Liver (tissue), 9 donors: ENCODE data around the gene NPIPA5. TPM values are rescaled to one million over a fixed set of nuclear protein-coding genes. Genes with fewer than 3 reads are reported as not detected.
"Not testable (repeated sequence)": the region's sequence is repeated elsewhere in the genome, so short reads cannot be mapped to it uniquely, and the experiment has no call there.

Experiments
- DNase-seq: peaks from one replicate; pipeline ENCODE4 v3.0.0-alpha.2; 2017; ENCODE audit warnings: low spot score
- H3K27ac ChIP-seq, 2 donors: one replicate each; pipeline ENCODE4 v1.7.0; 2013; ENCODE audit warnings: inconsistent platforms in 2 of 2, low read length in 2 of 2, control low read depth in 1 of 2, low read depth in 1 of 2, mild to moderate bottlenecking in 1 of 2
- H3K27me3 ChIP-seq, 4 donors: one replicate each; pipeline versions ENCODE4 v1.6.1 to v1.7.0; 2013; ENCODE audit warnings: low read length in 3 of 4, inconsistent platforms in 1 of 4, mild to moderate bottlenecking in 1 of 4, moderate library complexity in 1 of 4; ENCODE audit not compliant: control insufficient read depth in 4 of 4, insufficient read depth in 4 of 4
- H3K36me3 ChIP-seq, 4 donors: one replicate each; pipeline versions ENCODE4 v1.6.1 to v1.7.0; 2013; ENCODE audit warnings: low read length in 3 of 4, mild to moderate bottlenecking in 3 of 4, low read depth in 1 of 4, moderate library complexity in 1 of 4; ENCODE audit not compliant: control insufficient read depth in 4 of 4, insufficient read depth in 3 of 4
- H3K4me1 ChIP-seq, 4 donors: one replicate each; pipeline versions ENCODE4 v1.6.1 to v1.7.0; 2013; ENCODE audit warnings: low read length in 3 of 4, mild to moderate bottlenecking in 3 of 4, moderate library complexity in 1 of 4; ENCODE audit not compliant: control insufficient read depth in 4 of 4, insufficient read depth in 4 of 4
- H3K4me3 ChIP-seq, 3 donors: one replicate each; pipeline versions ENCODE4 v1.6.1 to v1.7.0; 2013; ENCODE audit warnings: low read length in 3 of 3, control low read depth in 1 of 3, low read depth in 1 of 3, mild to moderate bottlenecking in 1 of 3
- H3K9ac ChIP-seq, 2 donors: one replicate each; pipeline ENCODE4 v1.7.0; 2013; ENCODE audit warnings: low read length in 2 of 2, mild to moderate bottlenecking in 2 of 2, moderate library complexity in 2 of 2, control low read depth in 1 of 2, low read depth in 1 of 2
- H3K9me3 ChIP-seq, 4 donors: one replicate each; pipeline versions ENCODE4 v1.6.1 to v1.7.0; 2013; ENCODE audit warnings: low read length in 3 of 4; ENCODE audit not compliant: control insufficient read depth in 4 of 4
- WGBS: extraction: QIAGEN DNeasy Blood & Tissue Kit; methylation state at CpG from one replicate; pipeline ENCODE4 v1.1.7; 2013; 5-methylcytosine and 5-hydroxymethylcytosine counted together
- polyA plus RNA-seq, 2 donors: library from polyadenylated mRNA; stranded (reverse) in 1 of 2; unstranded in 1 of 2; fragments of 200-250 nt in 1 of 2; fragments of >200 nt in 1 of 2; fragmentation: Nextera tagmentation in 1 of 2; extraction: Ambion mirVana in 1 of 2; gene quantifications; one replicate each; pipeline versions ENCODE4 v1.2.1 to v1.2.3, GENCODE V29; 2013 to 2015
- total RNA-seq, 2 donors: library from RNA; depleted of rRNA; stranded (reverse); fragments of >200 nt; gene quantifications; one replicate each; pipeline ENCODE4 v1.2.3, GENCODE V29; 2014
- donor health status: healthy.
- donor health status: healthy.
- donor health status: healthy.
- donor health status: healthy.
- donor health status: healthy.

The NPIPA5 gene
- total and polyA plus RNA-seq, 4 donors: 1.0 to 5.1 (median 1.8) TPM; not detected in 1

DNA sequence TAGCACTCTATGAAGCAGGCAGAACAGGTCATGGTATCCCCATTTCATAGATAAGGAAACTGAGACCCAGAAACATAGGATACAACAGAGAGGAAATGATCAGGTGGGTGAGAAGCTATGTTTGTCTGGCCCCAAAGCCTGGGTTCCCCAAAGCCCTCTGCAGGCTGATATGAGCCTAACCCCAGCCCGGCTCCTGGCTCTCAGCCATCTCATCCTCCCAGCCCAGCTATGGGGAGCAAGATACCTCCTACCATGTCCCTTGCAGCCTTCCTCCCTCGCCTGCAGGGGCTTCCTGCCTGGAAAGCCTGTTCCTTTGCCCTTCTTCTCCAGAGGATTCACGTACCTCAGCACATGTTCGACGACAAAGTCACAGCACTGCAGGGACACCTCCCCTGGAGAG lies 26.3 kb downstream of the NPIPA5 start:
- H3K4me3 ChIP-seq, H3K4me1 ChIP-seq, H3K27me3 ChIP-seq, H3K9ac ChIP-seq, H3K9me3 ChIP-seq, H3K27ac ChIP-seq, H3K36me3 ChIP-seq, DNase-seq: not testable (repeated sequence)
- WGBS: no CpG with 5 or more reads among the region's 5 CpGs

DNA sequence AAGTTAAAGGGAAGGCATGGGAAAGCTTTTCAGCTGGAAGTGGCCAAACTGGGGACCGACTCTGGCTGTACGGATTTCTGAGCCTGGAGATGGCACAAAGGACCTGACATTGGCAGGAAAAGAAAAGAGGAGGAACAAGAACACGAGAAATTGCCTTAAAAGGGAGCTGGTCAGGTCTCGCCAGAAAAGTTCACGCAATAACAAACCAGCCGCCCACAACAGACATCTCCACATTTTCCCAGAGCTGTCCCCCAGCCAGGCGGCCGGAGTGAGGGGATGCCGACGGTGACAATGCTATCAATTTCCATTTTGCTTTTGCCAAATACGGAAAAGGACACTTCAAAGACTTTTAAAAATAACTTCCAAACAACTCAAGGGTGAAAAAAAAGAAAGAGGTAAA lies 26.8 kb downstream of the NPIPA5 start:
- H3K36me3 ChIP-seq, H3K9me3 ChIP-seq, H3K27me3 ChIP-seq, H3K27ac ChIP-seq, H3K4me1 ChIP-seq, H3K4me3 ChIP-seq, DNase-seq, H3K9ac ChIP-seq: not testable (repeated sequence)
- no CpG with 5 or more reads among the region's 11 CpGs for WGBS

DNA sequence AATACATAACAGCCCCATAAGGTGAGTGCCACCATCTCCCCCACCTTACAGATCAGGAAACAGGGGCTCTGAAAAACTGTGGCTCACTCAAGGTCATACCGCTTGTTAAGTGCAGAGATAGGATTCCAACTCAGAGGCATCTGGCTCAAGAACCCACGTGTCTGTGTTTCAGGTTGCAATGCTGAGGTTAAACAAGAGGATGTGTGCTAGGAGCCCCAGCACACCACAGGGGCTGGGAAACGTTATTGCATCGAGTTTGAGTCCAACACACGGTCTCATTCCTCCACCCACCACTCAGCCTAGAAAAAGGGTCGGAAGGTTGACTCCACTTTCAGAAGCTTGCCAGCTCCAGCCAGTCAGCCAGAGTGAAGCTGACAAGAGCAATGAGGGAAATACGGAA lies 29.4 kb downstream of the NPIPA5 start:
- H3K9ac ChIP-seq: not testable (repeated sequence)

DNA sequence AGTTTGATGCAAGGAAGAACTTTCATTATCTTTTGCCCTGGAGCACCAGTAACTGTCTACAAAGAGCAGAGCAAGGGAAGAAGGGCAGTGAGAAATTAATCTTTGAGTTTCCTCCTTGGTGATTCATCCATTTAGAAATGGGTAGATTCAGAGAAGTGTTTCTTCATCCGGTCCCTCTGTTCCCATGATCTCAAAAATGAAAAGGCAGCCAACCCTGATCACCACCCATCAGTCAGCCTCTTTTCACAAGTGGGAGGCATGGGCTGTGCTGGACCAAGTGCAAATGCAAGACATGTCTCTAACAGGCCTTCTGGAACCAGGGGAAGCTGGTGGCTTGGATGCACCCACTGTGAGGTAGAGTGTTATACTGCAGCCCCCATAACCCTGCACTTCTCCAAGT lies 35.8 kb downstream of the NPIPA5 start:
- H3K27ac ChIP-seq, H3K27me3 ChIP-seq, H3K4me1 ChIP-seq, DNase-seq, H3K9me3 ChIP-seq, H3K36me3 ChIP-seq, H3K4me3 ChIP-seq, H3K9ac ChIP-seq: not testable (repeated sequence)
- WGBS: no CpG with 5 or more reads among the region's 1 CpG

More for the DNA sequence above, 29.4 kb downstream of the NPIPA5 start:
- not testable (repeated sequence) for H3K9me3 ChIP-seq, H3K4me3 ChIP-seq, H3K27me3 ChIP-seq, H3K4me1 ChIP-seq, H3K36me3 ChIP-seq, H3K27ac ChIP-seq, DNase-seq
- no CpG with 5 or more reads among the region's 7 CpGs for WGBS

DNA sequence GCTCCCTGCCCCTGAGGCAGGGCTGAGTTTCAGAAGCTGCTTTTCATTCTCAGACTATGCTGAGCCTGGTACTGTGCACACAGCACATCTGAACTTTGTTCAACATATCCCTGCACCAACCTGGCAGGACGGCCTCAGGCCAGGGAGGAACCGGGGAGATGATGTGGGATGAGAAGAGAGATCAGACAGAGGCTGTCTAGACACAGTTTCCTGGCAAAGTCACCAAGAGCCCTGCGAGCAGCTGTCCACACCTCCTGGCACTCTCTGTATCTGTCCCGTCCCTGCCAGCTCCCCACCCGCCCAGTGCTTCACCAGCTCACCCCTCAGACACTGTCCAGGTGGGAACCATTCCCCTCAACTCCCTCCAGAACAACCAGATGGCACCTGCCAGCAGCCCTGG lies 39.1 kb downstream of the NPIPA5 start:
- DNase-seq, H3K9ac ChIP-seq, H3K9me3 ChIP-seq, H3K27me3 ChIP-seq, H3K27ac ChIP-seq, H3K36me3 ChIP-seq, H3K4me1 ChIP-seq, H3K4me3 ChIP-seq: not testable (repeated sequence)
- no CpG with 5 or more reads among the region's 5 CpGs for WGBS

DNA sequence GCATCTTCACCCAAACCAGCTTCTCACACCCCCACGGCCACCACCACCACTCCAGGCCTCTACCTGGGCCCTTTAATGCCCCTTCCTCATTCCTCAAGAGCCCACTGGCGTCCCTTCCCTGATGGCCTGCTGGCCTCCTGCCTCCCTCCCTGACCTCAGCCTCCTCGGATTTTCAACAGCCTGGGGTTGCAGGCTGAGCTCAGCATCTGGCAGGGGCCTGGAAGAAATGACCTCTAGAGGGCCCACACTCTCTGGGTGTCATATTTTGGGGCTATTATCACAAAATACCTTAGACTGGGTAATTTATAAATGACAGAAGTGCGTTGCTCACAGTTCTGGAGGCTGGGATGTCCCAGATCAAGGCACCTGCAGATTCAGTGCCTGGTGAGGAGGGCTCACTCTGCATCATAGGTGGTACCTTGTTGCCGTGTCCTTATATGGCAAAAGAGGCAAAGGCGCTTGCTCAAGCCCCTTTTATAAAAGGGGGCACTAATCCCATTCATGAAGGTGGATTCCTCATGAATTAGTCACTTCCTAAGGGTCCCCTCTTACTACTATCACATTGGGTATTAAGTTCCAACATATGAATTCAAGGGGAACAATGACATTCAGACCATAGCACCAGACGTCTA lies 40.0 kb downstream of the NPIPA5 start:
- H3K27ac ChIP-seq, DNase-seq, H3K27me3 ChIP-seq, H3K9me3 ChIP-seq, H3K9ac ChIP-seq, H3K4me3 ChIP-seq, H3K36me3 ChIP-seq, H3K4me1 ChIP-seq: not testable (repeated sequence)
- 82% methylated on average over 2 of the region's 7 CpGs for WGBS

DNA sequence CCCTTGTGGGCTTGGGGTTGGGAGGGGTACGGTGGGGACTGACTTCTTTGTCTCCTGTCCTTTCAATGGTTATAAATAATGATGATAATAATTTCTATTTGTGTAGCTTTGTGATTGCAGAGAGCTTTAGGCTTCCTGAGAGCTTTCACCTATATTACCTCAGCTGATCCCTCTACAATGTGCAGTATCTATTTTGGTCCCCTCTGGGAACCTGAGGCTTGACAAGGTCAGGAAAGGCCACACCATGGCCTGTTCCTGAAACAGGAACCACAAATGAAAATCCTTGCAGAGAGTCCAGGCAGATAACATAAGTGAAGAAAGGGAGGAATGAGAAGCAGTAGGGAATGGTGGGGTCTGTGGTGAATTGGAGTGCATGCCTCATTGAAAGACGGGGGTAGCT lies 42.5 kb downstream of the NPIPA5 start:
- H3K9ac ChIP-seq, DNase-seq, H3K27me3 ChIP-seq, H3K9me3 ChIP-seq, H3K4me3 ChIP-seq, H3K27ac ChIP-seq, H3K36me3 ChIP-seq, H3K4me1 ChIP-seq: not testable (repeated sequence)
- WGBS: no CpG with 5 or more reads among the region's 2 CpGs

DNA sequence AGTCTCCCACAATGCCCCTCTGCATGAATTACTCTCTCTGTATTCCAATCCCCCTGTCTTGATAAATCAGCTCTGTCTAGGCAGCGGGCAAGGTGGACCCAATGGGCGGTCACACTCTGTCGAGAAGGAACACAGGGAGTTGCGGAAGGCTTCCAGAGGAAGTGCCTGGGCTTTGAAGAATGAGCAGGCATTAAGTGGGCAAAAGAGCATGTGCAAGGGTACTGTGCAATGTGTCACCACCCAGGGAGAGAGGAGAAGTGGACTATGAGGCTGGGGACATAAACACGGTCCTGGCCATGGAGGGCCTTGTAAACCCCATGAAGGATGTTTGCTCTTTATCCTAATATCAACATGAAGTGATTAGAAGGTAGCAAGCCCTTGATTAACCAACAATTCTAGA lies 44.1 kb downstream of the NPIPA5 start:
- not testable (repeated sequence) for DNase-seq, H3K27ac ChIP-seq, H3K4me1 ChIP-seq, H3K9ac ChIP-seq, H3K27me3 ChIP-seq, H3K36me3 ChIP-seq, H3K9me3 ChIP-seq, H3K4me3 ChIP-seq
- WGBS: 86% methylated on average over 2 of the region's 5 CpGs

DNA sequence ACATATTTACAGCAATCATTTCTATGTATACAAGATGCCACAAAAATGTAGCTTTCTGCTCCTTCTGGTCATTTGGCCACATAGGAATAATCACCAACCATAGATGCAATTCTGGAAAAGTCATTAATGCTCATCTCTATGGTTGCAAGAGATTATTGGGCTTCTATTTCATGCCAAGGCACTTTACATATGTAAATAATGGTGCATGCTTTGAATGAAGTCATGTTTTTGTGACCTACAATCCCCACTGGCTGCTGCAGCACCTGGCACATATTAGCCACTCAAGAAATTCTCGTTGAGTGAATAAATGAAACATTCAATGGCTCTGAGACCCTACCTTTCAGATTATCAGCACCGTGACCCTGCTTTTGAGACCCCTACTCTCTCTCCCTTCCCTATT lies 47.1 kb downstream of the NPIPA5 start:
- H3K4me3 ChIP-seq, H3K9ac ChIP-seq, H3K27me3 ChIP-seq, DNase-seq, H3K9me3 ChIP-seq, H3K27ac ChIP-seq, H3K36me3 ChIP-seq, H3K4me1 ChIP-seq: not testable (repeated sequence)
- no CpG with 5 or more reads among the region's 2 CpGs for WGBS
